A673 (cell line): Measurements from ENCODE around the gene STX8. TPM values are rescaled to one million over a fixed set of nuclear protein-coding genes. Genes with fewer than 3 reads are reported as not detected.

Experiments used
- BruUV-seq: library from RNA; stranded (reverse); fragments of 400-500 nt; replicated peaks from 2 replicates; lab custom pipeline; 2021; lab: Mats Ljungman, UMichigan
- CTCF ChIA-PET: fragments of 300-600 bp; sonication (Branson Sonifier 250); formaldehyde crosslinking; loops from one replicate; lab custom pipeline; 2022; ENCODE audit warnings: antibody characterized with exemption; lab: Charles Lee
- POLR2A ChIA-PET: fragments of 300-600 bp; sonication (Branson Sonifier 250); formaldehyde crosslinking; loops from one replicate; lab custom pipeline; 2022; ENCODE audit warnings: antibody characterized with exemption; ENCODE audit not compliant: low non-redundant PET; lab: Charles Lee
- DNase-seq: peaks from one replicate; pipeline ENCODE4 v3.0.0-alpha.2; 2015; ENCODE audit warnings: low spot score
- H3K27ac ChIP-seq: fragments of 200-600 bp; sonication (generic); 2 replicates; pipeline ENCODE4 v1.5.1; 2016; ENCODE audit warnings: mixed run types, low read depth, mild to moderate bottlenecking, mixed read lengths, antibody characterized with exemption, low read length; ENCODE audit not compliant: poor library complexity, severe bottlenecking
- H3K27me3 ChIP-seq: fragments of 200-600 bp; sonication (generic); replicated peaks from 2 replicates; pipeline ENCODE4 v1.6.1; 2017; ENCODE audit warnings: mixed run types, low read depth, mild to moderate bottlenecking, mixed read lengths, antibody characterized with exemption, low read length; ENCODE audit not compliant: insufficient read depth, poor library complexity
- H3K36me3 ChIP-seq: fragments of 200-600 bp; sonication (generic); 2 replicates; pipeline ENCODE4 v1.6.1; 2016; ENCODE audit warnings: mixed run types, mild to moderate bottlenecking, mixed read lengths, antibody characterized with exemption, low read length; ENCODE audit not compliant: insufficient read depth, poor library complexity, severe bottlenecking
- H3K4me1 ChIP-seq: fragments of 200-600 bp; sonication (generic); 2 replicates; pipeline ENCODE4 v1.6.1; 2017; ENCODE audit warnings: mixed run types, mild to moderate bottlenecking, mixed read lengths, antibody characterized with exemption, low read length; ENCODE audit not compliant: insufficient read depth, poor library complexity, severe bottlenecking
- H3K4me3 ChIP-seq: fragments of 200-600 bp; sonication (generic); 2 replicates; pipeline ENCODE4 v1.5.1; 2016; ENCODE audit warnings: low read depth, mixed run types, mild to moderate bottlenecking, mixed read lengths, low read length; ENCODE audit not compliant: poor library complexity, severe bottlenecking
- H3K9me3 ChIP-seq: fragments of 200-600 bp; sonication (generic); 2 replicates; pipeline ENCODE4 v1.6.1; 2016; ENCODE audit warnings: mixed run types, low read depth, mild to moderate bottlenecking, mixed read lengths, antibody characterized with exemption, low read length; ENCODE audit not compliant: poor library complexity, severe bottlenecking
- CTCF ChIP-seq: fragments of 300-800, 200-600 bp; sonication (generic); conservative IDR thresholded peaks from 2 replicates; pipeline ENCODE4 v1.5.1; 2017; ENCODE audit warnings: low read depth, mild to moderate bottlenecking, antibody characterized with exemption, low read length, moderate library complexity, mixed read lengths
- EZH2 ChIP-seq: fragments of 200-600 bp; sonication (generic); IDR thresholded peaks from 2 replicates; pipeline ENCODE4 v1.6.1; 2017; ENCODE audit warnings: borderline replicate concordance, low read depth, mild to moderate bottlenecking, mixed read lengths, antibody characterized with exemption, low read length; ENCODE audit not compliant: poor library complexity, severe bottlenecking
- intact Hi-C: fragments of 100-400 bp; cut with micrococcal nuclease; formaldehyde crosslinking; loops from one replicate; pipeline ENCODE4 v1.10.0; 2022; ENCODE audit not compliant: unreplicated experiment
- total RNA-seq: library from RNA; stranded (reverse); gene quantifications from 2 replicates; pipeline ENCODE4 v1.2.3, GENCODE V29; 2021

The STX8 gene
- total RNA-seq, 1 experiment from 2014 or later, result 51.4 TPM

DNA sequence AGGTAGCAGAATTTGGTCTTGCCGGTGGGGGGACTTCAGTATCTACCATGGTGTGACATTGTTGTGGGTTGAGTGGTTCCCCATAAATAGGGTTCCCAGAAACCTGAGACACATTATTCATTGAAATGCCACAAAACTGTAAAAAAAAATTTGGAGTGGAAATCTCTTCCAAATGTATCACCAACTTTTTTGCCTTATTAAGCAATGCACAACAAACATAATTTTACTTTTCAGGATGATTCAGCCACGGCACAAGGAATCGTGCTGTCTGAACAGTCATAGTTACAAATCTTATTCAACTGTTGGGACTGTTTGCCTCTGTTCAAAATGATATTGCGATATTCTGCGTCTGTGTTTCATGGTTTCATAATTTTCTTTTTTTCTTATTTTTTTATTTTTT is 373.1 kb downstream of the STX8 start:
- no peaks in the 10 kb centered on the region for H3K27me3 ChIP-seq
- BruUV-seq, result no TSS peak
- no peak overlapping the region for H3K27ac ChIP-seq
- H3K4me1 ChIP-seq, result no peaks in the 10 kb centered on the region
- no peak for TF ChIP-seq CTCF
- TF ChIP-seq EZH2, result no peak
- no peaks in the 10 kb centered on the region for H3K36me3 ChIP-seq
- ChIA-PET POLR2A (no interaction called here), CTCF (no interaction called here)
- DNase-seq, result no peak
- no peaks in the 10 kb centered on the region for H3K9me3 ChIP-seq
- no peak overlapping the region for H3K4me3 ChIP-seq
- intact Hi-C loops, result no loop called here

GRCh38 chr17:9200699-9201359 is 374.8 kb downstream of the STX8 start:
- DNase-seq, result no peak
- Histone ChIP-seq H3K36me3 (no peaks in the 10 kb centered on the region), H3K9me3 (no peaks in the 10 kb centered on the region), H3K27ac (no peak overlapping the region), H3K27me3 (no peaks in the 10 kb centered on the region), H3K4me3 (no peak overlapping the region), H3K4me1 (peaks cover 10% of the 10 kb centered on the region)
- no peak for TF ChIP-seq CTCF
- no peak for TF ChIP-seq EZH2
- BruUV-seq, result no TSS peak
- POLR2A ChIA-PET, result no interaction called here
- intact Hi-C loops, result no loop called here
- CTCF ChIA-PET, result no interaction called here

Other genes with a start within 250 kb of the STX8 start
- gene CFAP52, start 822 bp upstream of the STX8 start, total RNA-seq, result not detected in 2 replicates
- gene USP43, start 69.7 kb upstream of the STX8 start, total RNA-seq, result 0.26 and 0.34 TPM in 2 replicates
- gene DHRS7C, start 215.8 kb upstream of the STX8 start, total RNA-seq, result not detected in 2 replicates
- not detected in 2 replicates for gene GSG1L2, start 246.3 kb upstream of the STX8 start, total RNA-seq